ENCODE data around the gene RTEL1. TPM values are rescaled to one million over a fixed set of nuclear protein-coding genes. Genes with fewer than 3 reads are reported as not detected.
"Not testable (repeated sequence)": the region's sequence is repeated elsewhere in the genome, so short reads cannot be mapped to it uniquely, and the experiment has no call there.

RTEL1 gene
- total RNA-seq, 4 donors from 2014 or later, result 28.2 to 62.4 (median 46.7) TPM

DNA sequence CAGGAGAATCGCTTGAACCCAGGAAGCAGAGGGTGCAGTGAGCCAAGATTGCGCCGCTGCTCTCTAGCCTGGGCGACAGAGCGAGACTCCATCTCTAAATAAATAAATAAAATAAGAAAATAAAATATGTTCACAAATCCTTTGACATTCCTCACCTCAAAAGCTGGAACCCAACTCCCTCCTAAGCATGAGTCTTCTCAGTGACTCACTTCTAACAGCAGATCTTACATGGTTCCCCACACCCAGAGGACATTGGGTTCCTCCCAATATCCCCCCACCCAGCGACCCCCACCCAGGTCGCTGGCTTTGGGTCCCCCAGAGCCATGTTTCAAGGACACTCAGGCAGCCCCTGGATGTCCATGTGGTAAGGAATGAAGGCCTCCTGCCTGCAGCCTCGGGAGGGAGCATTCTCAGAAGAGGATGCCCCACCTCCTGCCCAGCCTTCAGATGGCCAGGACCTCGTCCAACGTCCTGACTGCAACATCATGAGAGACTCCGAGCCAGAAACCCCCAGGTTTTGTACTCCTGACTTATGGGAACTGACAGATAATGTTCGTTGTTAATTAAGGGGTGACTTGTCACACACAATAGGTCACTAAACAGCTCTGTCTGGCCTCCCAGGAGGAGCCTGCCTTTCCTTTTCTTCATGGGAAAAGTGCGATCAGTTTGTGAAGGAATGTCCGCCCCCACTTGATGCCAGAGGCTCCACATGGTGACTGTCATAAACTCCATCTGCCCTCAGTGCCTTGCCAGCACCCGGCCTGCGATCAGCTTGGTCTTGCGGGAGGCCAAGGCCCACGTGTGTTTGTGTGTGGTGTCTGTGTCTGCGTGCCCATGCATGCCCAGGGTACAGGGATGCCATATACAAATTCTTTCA, 21.1 kb upstream of the RTEL1 start:
- H3K4me3 ChIP-seq, result no peak overlapping the region
- TF ChIP-seq, protein P1, sequence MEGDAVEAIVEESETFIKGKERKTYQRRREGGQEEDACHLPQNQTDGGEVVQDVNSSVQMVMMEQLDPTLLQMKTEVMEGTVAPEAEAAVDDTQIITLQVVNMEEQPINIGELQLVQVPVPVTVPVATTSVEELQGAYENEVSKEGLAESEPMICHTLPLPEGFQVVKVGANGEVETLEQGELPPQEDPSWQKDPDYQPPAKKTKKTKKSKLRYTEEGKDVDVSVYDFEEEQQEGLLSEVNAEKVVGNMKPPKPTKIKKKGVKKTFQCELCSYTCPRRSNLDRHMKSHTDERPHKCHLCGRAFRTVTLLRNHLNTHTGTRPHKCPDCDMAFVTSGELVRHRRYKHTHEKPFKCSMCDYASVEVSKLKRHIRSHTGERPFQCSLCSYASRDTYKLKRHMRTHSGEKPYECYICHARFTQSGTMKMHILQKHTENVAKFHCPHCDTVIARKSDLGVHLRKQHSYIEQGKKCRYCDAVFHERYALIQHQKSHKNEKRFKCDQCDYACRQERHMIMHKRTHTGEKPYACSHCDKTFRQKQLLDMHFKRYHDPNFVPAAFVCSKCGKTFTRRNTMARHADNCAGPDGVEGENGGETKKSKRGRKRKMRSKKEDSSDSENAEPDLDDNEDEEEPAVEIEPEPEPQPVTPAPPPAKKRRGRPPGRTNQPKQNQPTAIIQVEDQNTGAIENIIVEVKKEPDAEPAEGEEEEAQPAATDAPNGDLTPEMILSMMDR (IDR thresholded peaks at IDR 0.05), result no peak
- TF ChIP-seq POLR2A (IDR thresholded peaks at IDR 0.05) (no peak), EP300 (IDR thresholded peaks at IDR 0.05) (no peak)
- H3K4me1 ChIP-seq, result peaks cover 0 to 8% (median 2%) of the 10 kb centered on the region in 4 donors
- no peaks in the 10 kb centered on the region for H3K27me3 ChIP-seq
- H3K9me3 ChIP-seq, result no peaks in the 10 kb centered on the region
- DNase-seq (ENCODE audit: low spot score in 2 of 2), result no peak
- 63 to 73% methylated on average over 18 to 19 of the region's 19 CpGs for WGBS, 2 donors
- H3K27ac ChIP-seq, result peak overlapping the region in 1 of 4 donors; percentile 81
- H3K36me3 ChIP-seq, result no peaks in the 10 kb centered on the region

DNA sequence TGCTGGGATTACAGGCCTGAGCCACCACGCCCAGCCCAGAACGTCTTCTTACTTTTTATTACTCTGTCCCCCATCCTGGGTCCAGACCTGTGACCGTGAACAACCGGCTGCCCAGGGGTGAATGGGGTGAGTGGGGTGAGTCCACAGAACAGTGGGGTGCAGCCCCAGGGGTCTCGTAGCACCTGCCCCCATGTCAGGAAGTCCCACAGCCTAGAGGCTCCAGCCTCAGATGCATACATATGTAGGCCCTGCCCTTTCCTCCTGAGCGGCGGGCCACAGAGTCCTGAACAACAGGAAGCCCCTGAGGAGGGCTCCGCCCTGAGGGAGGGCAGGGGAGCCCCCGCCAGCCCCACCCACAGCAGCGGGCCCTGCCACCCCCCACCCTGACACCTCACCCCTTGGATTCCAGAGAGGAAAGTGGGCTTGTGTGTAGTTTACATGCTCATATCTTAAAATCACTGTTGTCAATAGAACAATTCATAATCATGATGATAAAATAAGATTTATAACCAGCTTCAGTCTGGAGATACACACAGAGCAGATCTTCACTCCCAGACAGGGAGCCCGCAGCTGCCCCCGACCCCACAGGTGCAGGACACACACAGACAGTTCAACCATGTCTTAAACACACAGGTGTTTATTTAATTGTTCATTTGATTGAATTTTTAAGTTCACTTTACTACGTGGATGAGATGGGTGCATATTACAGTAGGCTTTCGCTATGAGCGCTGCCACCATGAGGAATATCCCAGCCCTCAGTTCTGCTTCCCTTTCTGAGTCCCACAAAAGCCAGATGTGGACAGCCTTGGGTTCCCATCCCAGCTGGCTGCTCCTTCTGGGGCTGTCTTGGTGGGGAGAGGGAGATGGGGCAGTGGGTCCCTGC, 18.8 kb upstream of the RTEL1 start:
- peaks cover 0 to 9% (median 0%) of the 10 kb centered on the region in 3 donors for H3K36me3 ChIP-seq
- 61 to 67% methylated on average over 13 to 15 of the region's 15 CpGs for WGBS, 2 donors
- no peaks in the 10 kb centered on the region for H3K9me3 ChIP-seq
- H3K4me3 ChIP-seq, result peak overlapping the region in 2 of 4 donors; percentile 40 to 73
- no peaks in the 10 kb centered on the region for H3K27me3 ChIP-seq
- H3K27ac ChIP-seq, result peak overlapping the region in 3 of 4 donors; percentile 50 to 91 (median 54)
- H3K4me1 ChIP-seq, result peaks cover 0 to 18% (median 6%) of the 10 kb centered on the region in 4 donors
- no peak for DNase-seq (ENCODE audit: low spot score in 2 of 2)
- TF ChIP-seq, protein P1 (IDR thresholded peaks at IDR 0.05), result no peak
- no peak for TF ChIP-seq EP300 (IDR thresholded peaks at IDR 0.05)
- no peak for TF ChIP-seq POLR2A (IDR thresholded peaks at IDR 0.05)

DNA sequence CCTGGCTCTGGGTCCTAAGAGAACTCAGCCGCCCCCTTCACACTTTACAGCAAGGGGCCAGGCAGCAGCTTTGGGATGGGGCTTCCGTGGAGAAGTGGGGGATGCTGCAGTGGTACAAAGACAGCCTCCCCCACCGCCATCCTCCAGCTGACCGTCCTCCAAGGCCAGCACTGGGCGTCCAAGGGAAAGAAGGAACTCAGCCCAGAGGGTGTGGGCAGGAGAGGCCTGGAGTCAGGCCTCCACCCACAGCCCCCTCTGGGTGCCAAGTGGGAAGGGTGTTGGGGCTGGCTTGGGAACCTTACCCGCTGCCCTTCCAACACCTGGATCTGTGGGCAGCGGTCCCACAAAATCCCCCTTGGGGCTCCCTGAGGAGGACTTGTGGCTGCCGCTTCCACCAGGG, 18.0 kb upstream of the RTEL1 start:
- Histone ChIP-seq H3K27me3 (no peaks in the 10 kb centered on the region), H3K4me1 (peaks cover 0 to 18% (median 6%) of the 10 kb centered on the region in 4 donors), H3K4me3 (peak overlapping the region in 2 of 4 donors; percentile 40 to 73), H3K27ac (peak overlapping the region in 3 of 4 donors; percentile 6 to 91 (median 36)), H3K9me3 (no peaks in the 10 kb centered on the region), H3K36me3 (peaks cover 0 to 9% (median 0%) of the 10 kb centered on the region in 3 donors)
- WGBS, 2 donors, result 56 to 66% methylated on average over 7 to 8 of the region's 8 CpGs
- TF ChIP-seq POLR2A (IDR thresholded peaks at IDR 0.05), result no peak
- TF ChIP-seq, protein P1 (IDR thresholded peaks at IDR 0.05), result no peak
- no peak for TF ChIP-seq EP300 (IDR thresholded peaks at IDR 0.05)
- no peak for DNase-seq (ENCODE audit: low spot score in 2 of 2)

DNA sequence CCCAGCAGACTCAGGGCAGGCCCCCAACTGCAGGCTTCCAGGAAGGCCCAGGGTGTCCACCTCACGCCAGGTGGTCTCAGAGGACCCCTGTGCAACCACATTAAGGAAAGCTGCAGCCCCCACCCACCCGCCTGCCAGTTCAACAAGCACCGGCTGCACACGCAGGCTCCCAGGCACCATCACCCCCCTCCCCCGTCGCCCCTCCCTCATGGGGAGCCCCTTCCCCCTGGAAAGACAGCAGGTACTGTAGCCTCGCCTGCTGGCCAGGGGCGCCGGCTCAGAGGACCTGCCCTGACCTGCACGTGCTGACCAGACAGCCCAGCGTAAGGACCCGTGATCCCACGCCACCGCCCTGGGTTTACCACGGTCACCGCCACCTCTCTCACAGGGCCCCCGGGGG, 17.4 kb upstream of the RTEL1 start:
- 64% methylated on average over 14 of the region's 17 CpGs; no CpG with 5 or more reads in 1 of the 2 donors for WGBS, 2 donors
- DNase-seq (ENCODE audit: low spot score in 2 of 2); H3K36me3 ChIP-seq; H3K27me3 ChIP-seq; H3K9me3 ChIP-seq: not testable (repeated sequence)
- peak overlapping the region in 3 of 4 donors; percentile 34 to 73 (median 40) for H3K4me3 ChIP-seq
- peak overlapping the region in 2 of 4 donors; percentile 17 to 91 for H3K27ac ChIP-seq
- peaks cover 0 to 18% (median 6%) of the 10 kb centered on the region in 4 donors for H3K4me1 ChIP-seq

GRCh38 chr20:63641146-63641791, 16.8 kb upstream of the RTEL1 start:
- no peak for DNase-seq (ENCODE audit: low spot score in 2 of 2)
- H3K4me3 ChIP-seq, result peak overlapping the region; percentile 26 to 73 (median 45)
- peaks cover 0 to 18% (median 6%) of the 10 kb centered on the region in 4 donors for H3K4me1 ChIP-seq
- H3K27ac ChIP-seq, result peak overlapping the region in 3 of 4 donors; percentile 71 to 91 (median 80)
- no peaks in the 10 kb centered on the region for H3K9me3 ChIP-seq
- 25 to 49% methylated on average over 25 to 36 of the region's 47 CpGs for WGBS, 2 donors
- peaks cover 0 to 9% (median 0%) of the 10 kb centered on the region in 3 donors for H3K36me3 ChIP-seq
- TF ChIP-seq, protein P1 (IDR thresholded peaks at IDR 0.05), result no peak
- TF ChIP-seq EP300 (IDR thresholded peaks at IDR 0.05), result peak in 1 of 2 donors; percentile 21
- peak in 1 of 2 donors; percentile 14 for TF ChIP-seq POLR2A (IDR thresholded peaks at IDR 0.05)
- no peaks in the 10 kb centered on the region for H3K27me3 ChIP-seq

Data from tibial nerve (tissue), 4 donors.